Endothelial cell of umbilical vein (primary cell): Measurements from ENCODE around the gene ITGB8. TPM values are rescaled to one million over a fixed set of nuclear protein-coding genes. Genes with fewer than 3 reads are reported as not detected.
A peak's percentile ranks its signal among the peaks of the same experiment; 100 is the strongest.

Experiments
- BruUV-seq: library from RNA; stranded (reverse); fragments of 400-500 nt; replicated peaks from 2 replicates; lab custom pipeline; 2021; lab: Mats Ljungman, UMichigan
- CTCF ChIA-PET: fragments of 300-600, 350-600 bp; sonication (Branson Sonifier 250); formaldehyde crosslinking; loops from one replicate; lab custom pipeline; 2021; ENCODE audit warnings: antibody characterized with exemption, inconsistent platforms; lab: Charles Lee
- POLR2A ChIA-PET: fragments of 300-600, 350-600 bp; sonication (Branson Sonifier 250); formaldehyde crosslinking; loops from one replicate; lab custom pipeline; 2021; ENCODE audit warnings: antibody characterized with exemption, inconsistent platforms; lab: Charles Lee
- DNase-seq: peaks from one replicate; pipeline ENCODE4 v3.0.0-alpha.2; 2011; ENCODE audit warnings: low read depth, low spot score
- FAIRE-seq: peaks from 2 replicates; lab custom pipeline; 2011; peaks lifted over from hg19 to GRCh38; lab: Jason Lieb, UNC
- H2AFZ ChIP-seq: 2 replicates; pipeline ENCODE4 v1.6.0; 2012; ENCODE audit warnings: low read depth, low read length, control low read depth, inconsistent platforms
- H3K27ac ChIP-seq: 2 replicates; pipeline ENCODE4 v1.5.1; 2011; ENCODE audit warnings: low read depth, mild to moderate bottlenecking, control low read depth, low read length, moderate library complexity; ENCODE audit not compliant: insufficient read depth
- H3K27me3 ChIP-seq, 2 experiments: 2 replicates each; pipeline versions ENCODE4 v1.6.0 to v1.6.1; 2011; ENCODE audit warnings: low read length in 2 of 2, mixed read lengths in 1 of 2; ENCODE audit not compliant: control insufficient read depth in 2 of 2, insufficient read depth in 2 of 2
- H3K36me3 ChIP-seq, 2 experiments: 2 replicates in 1 of 2; 3 replicates in 1 of 2; pipeline ENCODE4 v1.5.1; 2011; ENCODE audit warnings: low read length in 2 of 2, mild to moderate bottlenecking in 1 of 2, moderate library complexity in 1 of 2; ENCODE audit not compliant: control insufficient read depth in 2 of 2, insufficient read depth in 2 of 2; ENCODE audit errors: extremely low read depth in 1 of 2
- H3K4me1 ChIP-seq: 3 replicates; pipeline ENCODE4 v1.5.1; 2011; ENCODE audit warnings: mild to moderate bottlenecking, low read length; ENCODE audit not compliant: control insufficient read depth, insufficient read depth; ENCODE audit errors: extremely low read depth
- H3K4me2 ChIP-seq: 2 replicates; pipeline ENCODE4 v1.6.1; 2011; ENCODE audit warnings: low read length, control low read depth, mixed read lengths; ENCODE audit not compliant: insufficient read depth
- H3K4me3 ChIP-seq, 3 experiments: fragments of 200-600 bp in 1 of 3; sonication (generic), shearing (Covaris generic) in 1 of 3; replicated peaks in 1 of 3; 2 replicates each; pipeline ENCODE4 v1.5.1; 2011 to 2016; ENCODE audit warnings: control low read depth in 3 of 3, low read length in 3 of 3, mild to moderate bottlenecking in 2 of 3, inconsistent platforms in 1 of 3, low read depth in 1 of 3, moderate library complexity in 1 of 3; ENCODE audit not compliant: insufficient read depth in 1 of 3
- H3K79me2 ChIP-seq: 2 replicates; pipeline ENCODE4 v1.6.0; 2012; ENCODE audit warnings: low read length, inconsistent platforms; ENCODE audit not compliant: control insufficient read depth, insufficient read depth
- H3K9ac ChIP-seq: replicated peaks from 2 replicates; pipeline ENCODE3; 2011; ENCODE audit warnings: low read length, control low read depth; ENCODE audit not compliant: insufficient read depth; ENCODE audit errors: extremely low read depth
- H3K9me1 ChIP-seq: replicated peaks from 3 replicates; pipeline ENCODE4 v1.6.0; 2011; ENCODE audit warnings: mild to moderate bottlenecking, low read length; ENCODE audit not compliant: control insufficient read depth, insufficient read depth; ENCODE audit errors: extremely low read depth
- H3K9me3 ChIP-seq: replicated peaks from 2 replicates; pipeline ENCODE4 v1.5.1; 2012; ENCODE audit warnings: low read length, inconsistent platforms; ENCODE audit not compliant: control insufficient read depth, insufficient read depth
- H4K20me1 ChIP-seq: replicated peaks from 2 replicates; pipeline ENCODE3; 2011; ENCODE audit warnings: mild to moderate bottlenecking, low read length; ENCODE audit not compliant: control insufficient read depth, insufficient read depth; ENCODE audit errors: extremely low read depth
- CTCF ChIP-seq, 2 donors: IDR thresholded peaks; 1 replicate in 1 of 2; 2 replicates in 1 of 2; pipeline ENCODE4 v1.5.1; 2011; ENCODE audit warnings: low read length in 2 of 2, mild to moderate bottlenecking in 2 of 2, moderate library complexity in 2 of 2, control low read depth in 1 of 2, inconsistent platforms in 1 of 2, low read depth in 1 of 2; ENCODE audit not compliant: insufficient read depth in 1 of 2; ENCODE audit errors: extremely low read depth in 1 of 2
- EZH2 ChIP-seq: IDR thresholded peaks from 2 replicates; pipeline ENCODE4 v1.6.1; 2012; ENCODE audit warnings: borderline replicate concordance, low read depth, mild to moderate bottlenecking, moderate library complexity, low read length, inconsistent platforms; ENCODE audit not compliant: severe bottlenecking
- GATA2 ChIP-seq: IDR thresholded peaks from 2 replicates; pipeline ENCODE4 v1.7.0; 2011; ENCODE audit warnings: low read depth, mild to moderate bottlenecking, moderate library complexity, mixed read lengths, low read length; ENCODE audit not compliant: insufficient read length, insufficient read depth
- JUN ChIP-seq: IDR thresholded peaks from 2 replicates; pipeline ENCODE4 v1.6.1; 2011; ENCODE audit warnings: borderline replicate concordance, low read depth; ENCODE audit not compliant: insufficient read length, insufficient read depth
- MAX ChIP-seq: IDR thresholded peaks from 2 replicates; pipeline ENCODE4 v1.6.1; 2011; ENCODE audit not compliant: insufficient read depth, insufficient read length
- MYC ChIP-seq: IDR thresholded peaks from one replicate; pipeline ENCODE4 v1.6.1; 2011; ENCODE audit warnings: mild to moderate bottlenecking, low read depth, low read length
- POLR2A ChIP-seq: IDR thresholded peaks from 2 replicates; pipeline ENCODE4 v1.6.1; 2012; ENCODE audit warnings: low read depth, mild to moderate bottlenecking, control low read depth, low read length
- POLR2AphosphoS5 ChIP-seq: IDR thresholded peaks from 2 replicates; pipeline ENCODE4 v1.6.1; 2012; ENCODE audit warnings: low read depth, mild to moderate bottlenecking, control low read depth, low read length, moderate library complexity; ENCODE audit not compliant: insufficient read depth
- dilution Hi-C: fragments of 300-500 bp; cut with MboI; formaldehyde crosslinking; loops from one replicate; pipeline ENCODE4 v1.15.0; 2019; ENCODE audit warnings: low sequenced_read_pairs; ENCODE audit not compliant: extremely low pct_ligation_motif_present
- intact Hi-C: fragments of 100-400 bp; cut with micrococcal nuclease; formaldehyde crosslinking; loops from one replicate; pipeline ENCODE4 v1.10.0; 2022
- polyA plus RNA-seq, 4 experiments: library from polyadenylated mRNA; depleted of rRNA in 3 of 4; stranded (reverse) in 3 of 4; unstranded in 1 of 4; fragments of >200 nt; gene quantifications; 2 replicates each; pipeline versions ENCODE4 v1.2.1 to v1.2.3, GENCODE V29; 2011 to 2012; ENCODE audit warnings: missing spikeins in 1 of 4
- total RNA-seq: library from RNA; stranded (reverse); gene quantifications from 2 replicates; pipeline ENCODE4 v1.2.3, GENCODE V29; 2021

ITGB8 gene
- total and polyA plus RNA-seq, 2 donors (not counting 3 experiments of a cell fraction or from before 2014, with no cell fraction given) = 2.9 to 8.2 TPM

- Histone ChIP-seq H3K9me3 (no peaks in the 10 kb centered on the region), H3K4me1 (peaks cover 14% of the 10 kb centered on the region), H3K4me2 (peak overlapping the region; percentile 76), H3K4me3 (peak overlapping the region; percentile 51 to 62 (median 53)), H3K9ac (peak overlapping the region; percentile 91), H3K27ac (peak overlapping the region; percentile 87), H3K36me3 (no peaks in the 10 kb centered on the region), H3K27me3 (no peaks in the 10 kb centered on the region), H4K20me1 (no peaks in the 10 kb centered on the region), H3K79me2 (no peaks in the 10 kb centered on the region), H3K9me1 (no peaks in the 10 kb centered on the region), H2AFZ (peak overlapping the region; percentile 80)
- CTCF ChIA-PET = interaction anchor here (0.6 to 4.3 kb wide), 26 partner anchors 13 to 618 kb away, joined by 3 to 84 read pairs (median 4); no protein-coding TSS in a partner anchor
- dilution Hi-C loops = no loop called here
- intact Hi-C loops = loop anchor here (1.0 to 5.0 kb wide), 10 partner anchors 21 to 1096 kb away; partner anchors contain the start of gene SP4
- POLR2A ChIA-PET = interaction anchor here (0.9 to 1.9 kb wide), 3 partner anchors 21 to 267 kb away, joined by 3 to 8 read pairs (median 5); no protein-coding TSS in a partner anchor
- FAIRE-seq (no peak), DNase-seq (peak; percentile 63)
- BruUV-seq = no TSS peak
- TF ChIP-seq MYC (no peak), POLR2A (no peak), EZH2 (no peak), CTCF (IDR thresholded peaks at IDR 0.05; ENCODE audit: extremely low read depth in 1 of 2, insufficient read depth in 1 of 2, low read depth in 1 of 2, low read length in 2 of 2) (no peak), POLR2AphosphoS5 (no peak), JUN (no peak), MAX (no peak), GATA2 (no peak)
Measured at GRCh38 chr7:20330928-20331909, 519 bp downstream of the ITGB8 start.
